Keratinocyte (primary cell): ENCODE measurements around the gene KCNIP3. TPM values are rescaled to one million over a fixed set of nuclear protein-coding genes. Genes with fewer than 3 reads are reported as not detected.

Experiments
- DNase-seq: peaks from one replicate; pipeline ENCODE4 v3.0.0-alpha.2; 2011; ENCODE audit warnings: low read depth, missing footprints, low spot score
- FAIRE-seq: peaks from 2 replicates; lab custom pipeline; 2011; peaks lifted over from hg19 to GRCh38; lab: Jason Lieb, UNC
- H2AFZ ChIP-seq: 2 replicates; pipeline ENCODE4 v1.6.0; 2012; ENCODE audit warnings: low read length, control low read depth, inconsistent platforms; ENCODE audit not compliant: control insufficient read depth
- H3K27ac ChIP-seq: 2 replicates; pipeline ENCODE4 v1.5.1; 2011; ENCODE audit warnings: low read length; ENCODE audit not compliant: control insufficient read depth, insufficient read depth
- H3K27me3 ChIP-seq: 3 replicates; pipeline ENCODE4 v1.6.0; 2011; ENCODE audit warnings: low read length; ENCODE audit not compliant: control insufficient read depth, insufficient read depth; ENCODE audit errors: extremely low read depth
- H3K36me3 ChIP-seq, 2 experiments: 2 replicates in 1 of 2; 3 replicates in 1 of 2; pipeline ENCODE4 v1.5.1; 2011; ENCODE audit warnings: low read length in 2 of 2, mild to moderate bottlenecking in 1 of 2; ENCODE audit not compliant: control insufficient read depth in 2 of 2, insufficient read depth in 2 of 2; ENCODE audit errors: extremely low read depth in 1 of 2
- H3K4me1 ChIP-seq: 3 replicates; pipeline ENCODE4 v1.5.1; 2011; ENCODE audit warnings: low read length; ENCODE audit not compliant: control insufficient read depth, insufficient read depth; ENCODE audit errors: extremely low read depth
- H3K4me2 ChIP-seq: 3 replicates; pipeline ENCODE4 v1.6.0; 2011; ENCODE audit warnings: low read depth, low read length; ENCODE audit not compliant: control insufficient read depth, insufficient read depth; ENCODE audit errors: extremely low read depth
- H3K4me3 ChIP-seq, 3 experiments: fragments of 200-600 bp in 1 of 3; sonication (generic) in 1 of 3; 2 replicates in 2 of 3; 3 replicates in 1 of 3; pipeline ENCODE4 v1.5.1; 2011 to 2016; ENCODE audit warnings: low read length in 3 of 3, mild to moderate bottlenecking in 3 of 3, control low read depth in 2 of 3, inconsistent platforms in 1 of 3, low read depth in 1 of 3, mixed read lengths in 1 of 3, mixed run types in 1 of 3, moderate library complexity in 1 of 3; ENCODE audit not compliant: control insufficient read depth in 2 of 3, insufficient read depth in 2 of 3; ENCODE audit errors: extremely low read depth in 1 of 3
- H3K79me2 ChIP-seq: 2 replicates; pipeline ENCODE4 v1.6.0; 2012; ENCODE audit warnings: low read length; ENCODE audit not compliant: control insufficient read depth, insufficient read depth
- H3K9ac ChIP-seq: 3 replicates; pipeline ENCODE4 v1.6.0; 2011; ENCODE audit warnings: low read length; ENCODE audit not compliant: control insufficient read depth, insufficient read depth; ENCODE audit errors: extremely low read depth
- H3K9me1 ChIP-seq: 3 replicates; pipeline ENCODE4 v1.6.0; 2011; ENCODE audit warnings: low read length; ENCODE audit not compliant: control insufficient read depth, insufficient read depth; ENCODE audit errors: extremely low read depth
- H3K9me3 ChIP-seq: 2 replicates; pipeline ENCODE4 v1.5.1; 2012; ENCODE audit warnings: low read depth, low read length; ENCODE audit not compliant: control insufficient read depth
- H4K20me1 ChIP-seq: 3 replicates; pipeline ENCODE4 v1.6.0; 2011; ENCODE audit warnings: low read length; ENCODE audit not compliant: control insufficient read depth, insufficient read depth; ENCODE audit errors: extremely low read depth
- EZH2 ChIP-seq: IDR thresholded peaks from one replicate; pipeline ENCODE4 v1.6.1; 2012; ENCODE audit warnings: inconsistent platforms, mild to moderate bottlenecking, low read length, moderate library complexity
- dilution Hi-C: fragments of 300-500 bp; cut with MboI; formaldehyde crosslinking; loops from one replicate; pipeline ENCODE4 v1.7.0; 2020; ENCODE audit warnings: low sequenced_read_pairs; ENCODE audit not compliant: extremely low pct_ligation_motif_present
- polyA plus RNA-seq, 5 experiments: library from polyadenylated mRNA; depleted of rRNA in 3 of 5; stranded (reverse) in 3 of 5; stranded (forward) in 1 of 5; unstranded in 1 of 5; fragments of >200 nt; gene quantifications; 1 replicate in 1 of 5; 2 replicates in 3 of 5; 3 replicates in 1 of 5; pipeline versions ENCODE4 v1.2.1 to v1.2.3, GENCODE V29; 2011 to 2012; ENCODE audit warnings: missing spikeins in 2 of 5, low read depth in 1 of 5, low replicate concordance in 1 of 5
- TF ChIP-seq, protein P1 (sequence below), 3 experiments: IDR thresholded peaks in 1 of 3; conservative IDR thresholded peaks in 1 of 3; optimal IDR thresholded peaks in 1 of 3; 2 replicates in 2 of 3; 3 replicates in 1 of 3; pipeline versions ENCODE3 to v1.5.1; 2011; ENCODE audit warnings: low read length in 3 of 3, mild to moderate bottlenecking in 3 of 3, moderate library complexity in 2 of 3, control low read depth in 1 of 3, inconsistent platforms in 1 of 3; ENCODE audit not compliant: insufficient read depth in 2 of 3; ENCODE audit errors: extremely low read depth in 1 of 3

The KCNIP3 gene
- polyA plus RNA-seq, 1 donor (not counting 4 experiments of a cell fraction or from before 2014, with no cell fraction given), result 0.66 TPM

GRCh38 chr2:95284886-95285541 is 12.1 kb upstream of the KCNIP3 start:
- Histone ChIP-seq H3K9me1 (no peaks in the 10 kb centered on the region), H3K27me3 (no peaks in the 10 kb centered on the region), H2AFZ (no peak overlapping the region), H4K20me1 (no peaks in the 10 kb centered on the region), H3K9ac (no peak overlapping the region), H3K79me2 (no peaks in the 10 kb centered on the region), H3K4me3 (no peak overlapping the region), H3K36me3 (peaks cover 10 to 57% of the 10 kb centered on the region in 2 experiments), H3K27ac (no peak overlapping the region), H3K4me1 (no peaks in the 10 kb centered on the region), H3K4me2 (no peak overlapping the region), H3K9me3 (no peaks in the 10 kb centered on the region)
- no peak for FAIRE-seq
- DNase-seq, result no peak
- dilution Hi-C loops, result no loop called here
- TF ChIP-seq, protein P1, sequence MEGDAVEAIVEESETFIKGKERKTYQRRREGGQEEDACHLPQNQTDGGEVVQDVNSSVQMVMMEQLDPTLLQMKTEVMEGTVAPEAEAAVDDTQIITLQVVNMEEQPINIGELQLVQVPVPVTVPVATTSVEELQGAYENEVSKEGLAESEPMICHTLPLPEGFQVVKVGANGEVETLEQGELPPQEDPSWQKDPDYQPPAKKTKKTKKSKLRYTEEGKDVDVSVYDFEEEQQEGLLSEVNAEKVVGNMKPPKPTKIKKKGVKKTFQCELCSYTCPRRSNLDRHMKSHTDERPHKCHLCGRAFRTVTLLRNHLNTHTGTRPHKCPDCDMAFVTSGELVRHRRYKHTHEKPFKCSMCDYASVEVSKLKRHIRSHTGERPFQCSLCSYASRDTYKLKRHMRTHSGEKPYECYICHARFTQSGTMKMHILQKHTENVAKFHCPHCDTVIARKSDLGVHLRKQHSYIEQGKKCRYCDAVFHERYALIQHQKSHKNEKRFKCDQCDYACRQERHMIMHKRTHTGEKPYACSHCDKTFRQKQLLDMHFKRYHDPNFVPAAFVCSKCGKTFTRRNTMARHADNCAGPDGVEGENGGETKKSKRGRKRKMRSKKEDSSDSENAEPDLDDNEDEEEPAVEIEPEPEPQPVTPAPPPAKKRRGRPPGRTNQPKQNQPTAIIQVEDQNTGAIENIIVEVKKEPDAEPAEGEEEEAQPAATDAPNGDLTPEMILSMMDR (optimal IDR thresholded peaks at IDR 0.05 in 1 of 3, IDR thresholded peaks at IDR 0.05 in 1 of 3, conservative IDR thresholded peaks at IDR 0.05 in 1 of 3; ENCODE audit: extremely low read depth in 1 of 3, insufficient read depth in 2 of 3, low read length in 3 of 3), result no peak
- TF ChIP-seq EZH2, result no peak

DNA sequence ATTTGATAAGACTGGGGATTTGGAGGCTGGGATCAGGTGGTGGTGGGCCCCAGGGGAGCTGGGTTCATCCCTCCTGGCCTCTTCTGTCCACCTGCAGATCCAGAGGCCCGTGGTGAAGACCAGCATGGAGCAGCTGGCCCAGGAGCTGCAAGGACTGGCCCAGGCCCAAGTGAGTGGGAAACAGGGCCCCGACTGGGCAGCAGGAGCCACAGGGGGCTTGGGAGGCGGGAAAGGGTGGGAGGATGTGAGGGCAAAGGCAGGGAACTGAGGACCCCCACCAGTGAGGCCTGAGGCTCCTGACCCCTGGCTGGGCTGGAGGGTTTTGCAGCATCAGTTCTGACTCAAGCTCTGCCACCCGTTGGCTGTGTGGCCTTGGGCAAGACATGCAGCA is 11.6 kb upstream of the KCNIP3 start:
- no peak overlapping the region for H3K27ac ChIP-seq
- no peaks in the 10 kb centered on the region for H3K9me1 ChIP-seq
- peaks cover 5 to 56% of the 10 kb centered on the region in 2 experiments for H3K36me3 ChIP-seq
- H4K20me1 ChIP-seq, result no peaks in the 10 kb centered on the region
- no peak overlapping the region for H2AFZ ChIP-seq
- no peaks in the 10 kb centered on the region for H3K27me3 ChIP-seq
- no peak overlapping the region for H3K9ac ChIP-seq
- DNase-seq (no peak), FAIRE-seq (no peak)
- H3K4me1 ChIP-seq, result no peaks in the 10 kb centered on the region
- dilution Hi-C loops, result no loop called here
- no peak overlapping the region for H3K4me3 ChIP-seq
- no peaks in the 10 kb centered on the region for H3K9me3 ChIP-seq
- no peak overlapping the region for H3K4me2 ChIP-seq
- H3K79me2 ChIP-seq, result no peaks in the 10 kb centered on the region
- TF ChIP-seq, protein P1 (optimal IDR thresholded peaks at IDR 0.05 in 1 of 3, IDR thresholded peaks at IDR 0.05 in 1 of 3, conservative IDR thresholded peaks at IDR 0.05 in 1 of 3; ENCODE audit: extremely low read depth in 1 of 3, insufficient read depth in 2 of 3, low read length in 3 of 3), result no peak
- no peak for TF ChIP-seq EZH2
